Measurements from ENCODE around the gene SHKBP1.

- TF ChIP-seq PPARA (CRISPR knock-in tag; IDR thresholded peaks at IDR 0.05; ENCODE audit: borderline replicate concordance) = no peak
- no peak for TF ChIP-seq RARB (CRISPR knock-in tag; IDR thresholded peaks at IDR 0.05)
- no peak for TF ChIP-seq GLIS3 (CRISPR knock-in tag; IDR thresholded peaks at IDR 0.05)
These were observed 11.3 kb upstream of the SHKBP1 start for GRCh38 chr19:40565355-40565754.

Measured in SK-N-SH treated with all-trans-retinoic acid at 6 μM for 48 hours (cell line).